ENCODE data around the gene CEP135.
"Not testable (repeated sequence)": the region's sequence is repeated elsewhere in the genome, so short reads cannot be mapped to it uniquely, and the experiment has no call there.

Gene CEP135

GRCh38 chr4:55948726-55949481 is at the start of gene CEP135:
CEP135 (plus strand) TSS chr4:55948945; CDS start chr4:55952131, 3,186 bp downstream.
- peak; percentile 85 to 90 for DNase-seq

- no peak for DNase-seq
Observed at GRCh38 chr4:55902677-55903076, 46.1 kb upstream of the CEP135 start.

- no peak for DNase-seq
Observed at GRCh38 chr4:55903577-55903976, 45.2 kb upstream of the CEP135 start.

- DNase-seq = no peak
Observed at GRCh38 chr4:55904576-55904975, 44.2 kb upstream of the CEP135 start.

GRCh38 chr4:55906323-55906722 is 42.4 kb upstream of the CEP135 start:
- DNase-seq = no peak

- no peak for DNase-seq
Observed at GRCh38 chr4:55906989-55907388, 41.8 kb upstream of the CEP135 start.

- no peak for DNase-seq
Observed at GRCh38 chr4:55907469-55907868, 41.3 kb upstream of the CEP135 start.

GRCh38 chr4:55910140-55910539 is 38.6 kb upstream of the CEP135 start:
- DNase-seq = no peak

- no peak for DNase-seq
Observed at GRCh38 chr4:55912249-55912648, 36.5 kb upstream of the CEP135 start.

- DNase-seq = no peak
Observed at GRCh38 chr4:55920571-55920970, 28.2 kb upstream of the CEP135 start.

GRCh38 chr4:55921093-55921492 is 27.7 kb upstream of the CEP135 start:
- no peak for DNase-seq

GRCh38 chr4:55925241-55925640 is 23.5 kb upstream of the CEP135 start:
- no peak for DNase-seq

GRCh38 chr4:55926610-55927009 is 22.1 kb upstream of the CEP135 start:
- DNase-seq = no peak

- DNase-seq = no peak
Observed at GRCh38 chr4:55927803-55928437, 20.8 kb upstream of the CEP135 start.

GRCh38 chr4:55928846-55929245 is 19.9 kb upstream of the CEP135 start:
- DNase-seq = peak; percentile 59 to 72

GRCh38 chr4:55931043-55931442 is 17.7 kb upstream of the CEP135 start:
- no peak for DNase-seq

- DNase-seq = no peak
Observed at GRCh38 chr4:55931833-55932232, 16.9 kb upstream of the CEP135 start.

- no peak for DNase-seq
Observed at GRCh38 chr4:55932511-55932910, 16.2 kb upstream of the CEP135 start.

GRCh38 chr4:55933611-55934010 is 15.1 kb upstream of the CEP135 start:
- no peak for DNase-seq

- DNase-seq = not testable (repeated sequence)
Observed at GRCh38 chr4:55935907-55936306, 12.8 kb upstream of the CEP135 start.

GRCh38 chr4:55938481-55938880 is 10.3 kb upstream of the CEP135 start:
- no peak for DNase-seq

- DNase-seq = no peak
Observed at GRCh38 chr4:55939421-55939820, 9.3 kb upstream of the CEP135 start.

- no peak for DNase-seq
Observed at GRCh38 chr4:55941881-55942396, 6.8 kb upstream of the CEP135 start.

GRCh38 chr4:55947254-55947882 is 1.4 kb upstream of the CEP135 start:
- DNase-seq = no peak
